Hepatocyte (in vitro differentiated cells): ENCODE measurements around the gene SF3B6. TPM values are rescaled to one million over a fixed set of nuclear protein-coding genes. Genes with fewer than 3 reads are reported as not detected.
"Not testable (repeated sequence)": the region's sequence is repeated elsewhere in the genome, so short reads cannot be mapped to it uniquely, and the experiment has no call there.

Experiments
- DNase-seq: peaks from one replicate; pipeline ENCODE4 v3.0.0-alpha.2; 2016; ENCODE audit warnings: low spot score
- H2AFZ ChIP-seq: fragments of 200-600 bp; sonication (generic); 2 replicates; pipeline ENCODE4 v1.6.0; 2016; ENCODE audit warnings: antibody characterized with exemption, mild to moderate bottlenecking
- H3K27ac ChIP-seq: fragments of 200-600 bp; sonication (generic); 2 replicates; pipeline ENCODE4 v1.5.1; 2016; ENCODE audit warnings: mild to moderate bottlenecking
- H3K27me3 ChIP-seq: fragments of 200-600 bp; sonication (generic); 2 replicates; pipeline ENCODE4 v1.6.1; 2016
- H3K36me3 ChIP-seq: fragments of 200-600 bp; sonication (generic); replicated peaks from 2 replicates; pipeline ENCODE4 v1.5.1; 2016; ENCODE audit warnings: low read depth; ENCODE audit not compliant: insufficient read depth
- H3K4me1 ChIP-seq: fragments of 200-600 bp; sonication (generic); 2 replicates; pipeline ENCODE4 v1.5.1; 2016; ENCODE audit warnings: mild to moderate bottlenecking, moderate library complexity; ENCODE audit not compliant: insufficient read depth
- H3K4me2 ChIP-seq: fragments of 200-600 bp; sonication (generic); 2 replicates; pipeline ENCODE4 v1.6.0; 2016
- H3K4me3 ChIP-seq: fragments of 200-600 bp; sonication (generic); 2 replicates; pipeline ENCODE4 v1.5.1; 2016; ENCODE audit warnings: mild to moderate bottlenecking
- H3K79me2 ChIP-seq: fragments of 200-600 bp; sonication (generic); 2 replicates; pipeline ENCODE4 v1.6.0; 2017; ENCODE audit warnings: mild to moderate bottlenecking
- H3K9me2 ChIP-seq: fragments of 200-600 bp; sonication (generic); replicated peaks from 2 replicates; pipeline ENCODE4 v1.6.0; 2017; ENCODE audit warnings: mild to moderate bottlenecking; ENCODE audit not compliant: insufficient read depth
- H3K9me3 ChIP-seq: fragments of 200-600 bp; sonication (generic); 2 replicates; pipeline ENCODE4 v1.5.1; 2016; ENCODE audit warnings: low read depth, mild to moderate bottlenecking
- H4K20me1 ChIP-seq: fragments of 200-600 bp; sonication (generic); 2 replicates; pipeline ENCODE4 v1.6.0; 2016; ENCODE audit warnings: mild to moderate bottlenecking; ENCODE audit not compliant: insufficient read depth, poor library complexity, severe bottlenecking
- CTCF ChIP-seq: fragments of 200-600 bp; sonication (generic); IDR thresholded peaks from 2 replicates; pipeline ENCODE4 v1.5.1; 2016; ENCODE audit warnings: antibody characterized with exemption, mild to moderate bottlenecking; ENCODE audit not compliant: poor library complexity
- EZH2 ChIP-seq: fragments of 200-600 bp; sonication (generic); IDR thresholded peaks from 2 replicates; pipeline ENCODE4 v1.6.1; 2016; ENCODE audit warnings: antibody characterized with exemption, mild to moderate bottlenecking, borderline replicate concordance
- EZH2phosphoT487 ChIP-seq: fragments of 200-600 bp; sonication (generic); IDR thresholded peaks from one replicate; pipeline ENCODE4 v1.6.1; 2018; ENCODE audit warnings: antibody characterized with exemption, mild to moderate bottlenecking, low read depth, moderate library complexity; ENCODE audit not compliant: unreplicated experiment, severe bottlenecking
- WGBS: methylation state at CpG from one replicate; pipeline ENCODE4 v1.1.6; 2016; ENCODE audit warnings: low lambda C conversion rate; ENCODE audit errors: missing lambda C conversion rate; 5-methylcytosine and 5-hydroxymethylcytosine counted together
- polyA plus RNA-seq: library from polyadenylated mRNA; unstranded; fragments of >200 nt; fragmentation: Nextera tagmentation; extraction: Ambion mirVana; gene quantifications from 2 replicates; pipeline ENCODE4 v1.2.1, GENCODE V29; 2016
- total RNA-seq: library from RNA; depleted of rRNA; stranded (reverse); fragments of >200 nt; gene quantifications from 2 replicates; pipeline ENCODE4 v1.2.3, GENCODE V29; 2014

Gene SF3B6
- total and polyA plus RNA-seq, 2 experiments from 2014 or later: 158 to 174 TPM

- Histone ChIP-seq H3K27me3 (no peaks in the 10 kb centered on the region), H3K4me3 (peak within 1 kb of the TSS; percentile 45), H4K20me1 (no peaks in the 10 kb centered on the region), H2AFZ (peak within 1 kb of the TSS; percentile 58), H3K9me3 (no peaks in the 10 kb centered on the region), H3K27ac (no peak within 1 kb of the TSS), H3K79me2 (peaks cover 5% of the 10 kb centered on the region), H3K4me2 (peak within 1 kb of the TSS; percentile 76), H3K36me3 (no peaks in the 10 kb centered on the region), H3K4me1 (peaks cover 10% of the 10 kb centered on the region), H3K9me2 (no peaks in the 10 kb centered on the region)
- TF ChIP-seq EZH2 (no peak), CTCF (no peak), EZH2phosphoT487 (no peak)
- under 1% methylated on average over 30 of the region's 38 CpGs for WGBS
- peak; percentile 97 for DNase-seq
Observed at GRCh38 chr2:24046930-24047702, 29.0 kb downstream of the SF3B6 start, which contains the start of gene WDCP. TSS of gene WDCP (minus strand) at chr2:24047391. CDS start at chr2:24039494, 7,897 bp downstream.

GRCh38 chr2:24046599-24046929 lies 29.6 kb downstream of the SF3B6 start:
- no peak for TF ChIP-seq CTCF
- no peak for TF ChIP-seq EZH2phosphoT487
- no peak for TF ChIP-seq EZH2
- Histone ChIP-seq H3K79me2 (peaks cover 5% of the 10 kb centered on the region), H4K20me1 (no peaks in the 10 kb centered on the region), H3K27me3 (no peaks in the 10 kb centered on the region), H3K4me1 (peaks cover 10% of the 10 kb centered on the region), H2AFZ (peak overlapping the region; percentile 51), H3K9me2 (no peaks in the 10 kb centered on the region), H3K9me3 (no peaks in the 10 kb centered on the region), H3K4me3 (peak overlapping the region; percentile 45), H3K4me2 (peak overlapping the region; percentile 76), H3K27ac (no peak overlapping the region), H3K36me3 (no peaks in the 10 kb centered on the region)
- 1% methylated on average over 2 of the region's 2 CpGs for WGBS
- DNase-seq: no peak

- H3K4me3 ChIP-seq: peak overlapping the region; percentile 45
- H3K27me3 ChIP-seq: no peaks in the 10 kb centered on the region
- H3K27ac ChIP-seq: no peak overlapping the region
- peaks cover 10% of the 10 kb centered on the region for H3K4me1 ChIP-seq
- no peaks in the 10 kb centered on the region for H3K9me2 ChIP-seq
- no peak for DNase-seq
- no peak overlapping the region for H2AFZ ChIP-seq
- WGBS: 84% methylated on average over 11 of the region's 11 CpGs
- peak overlapping the region; percentile 76 for H3K4me2 ChIP-seq
- H3K36me3 ChIP-seq: no peaks in the 10 kb centered on the region
- H4K20me1 ChIP-seq: no peaks in the 10 kb centered on the region
- peaks cover 9% of the 10 kb centered on the region for H3K79me2 ChIP-seq
- TF ChIP-seq CTCF (no peak), EZH2 (no peak), EZH2phosphoT487 (no peak)
- no peaks in the 10 kb centered on the region for H3K9me3 ChIP-seq
Observed at GRCh38 chr2:24045511-24046508, 30.3 kb downstream of the SF3B6 start.

- H3K27me3 ChIP-seq, H3K4me1 ChIP-seq, H3K79me2 ChIP-seq, H4K20me1 ChIP-seq, H2AFZ ChIP-seq, H3K9me3 ChIP-seq, H3K36me3 ChIP-seq, H3K27ac ChIP-seq, DNase-seq, H3K9me2 ChIP-seq, H3K4me2 ChIP-seq, H3K4me3 ChIP-seq: not testable (repeated sequence)
- 97% methylated on average over 6 of the region's 6 CpGs for WGBS
Observed at GRCh38 chr2:24043133-24043532, 33.0 kb downstream of the SF3B6 start.
